WI38 (cell line): ENCODE results near the gene KRT25.

Source experiments
- H3K4me3 ChIP-seq: 2 replicates; pipeline ENCODE4 v1.5.1; 2011; ENCODE audit warnings: low read depth, mild to moderate bottlenecking, control low read depth, low read length
- CTCF ChIP-seq: IDR thresholded peaks from 2 replicates; pipeline ENCODE4 v1.5.1; 2012; ENCODE audit warnings: low read depth, mild to moderate bottlenecking, control low read depth, low read length

KRT25 gene

GRCh38 chr17:40727447-40728231 lies 27.5 kb downstream of the KRT25 start:
- no peak overlapping the region for H3K4me3 ChIP-seq
- TF ChIP-seq CTCF = no peak

DNA sequence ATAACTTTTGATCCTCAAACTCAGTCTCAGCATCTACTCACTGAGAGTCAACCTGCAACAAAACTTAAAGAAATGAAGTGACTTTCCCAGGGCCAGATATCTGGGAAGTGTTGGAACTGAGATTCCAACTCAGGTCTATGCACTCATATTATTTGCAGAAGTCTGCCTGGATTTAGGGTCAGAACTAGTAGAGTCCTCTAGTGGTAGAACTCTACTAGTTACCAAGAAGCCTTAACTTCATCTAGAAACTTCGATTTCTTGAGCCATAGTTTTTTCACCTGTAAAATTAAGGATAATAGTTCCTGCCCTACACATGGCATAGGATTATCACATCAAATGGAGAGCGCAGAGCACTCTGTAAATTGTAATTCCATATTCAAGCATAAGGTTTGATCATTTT lies 28.2 kb downstream of the KRT25 start:
- no peak overlapping the region for H3K4me3 ChIP-seq
- TF ChIP-seq CTCF = peak; percentile 17; the same call in 1 of the 2 replicates

DNA sequence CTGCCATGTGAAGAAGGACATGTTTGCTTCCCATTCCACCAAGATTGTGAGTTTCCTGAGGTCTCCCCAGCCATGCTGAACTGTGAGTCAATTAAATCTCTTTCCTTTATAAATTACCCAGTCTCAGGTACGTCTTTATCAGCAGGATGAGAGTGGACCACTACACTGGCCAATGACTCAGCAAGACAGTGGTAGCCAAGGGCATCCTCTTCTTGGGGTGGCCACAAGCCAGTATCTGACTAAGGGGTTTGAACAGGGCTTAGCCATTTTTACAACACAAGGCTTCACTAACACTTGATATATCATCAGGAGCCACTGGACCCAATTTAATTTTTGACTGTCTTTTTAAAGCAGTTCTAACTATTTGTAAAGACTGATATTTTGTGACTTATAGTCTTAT lies 30.5 kb downstream of the KRT25 start:
- no peak for TF ChIP-seq CTCF
- H3K4me3 ChIP-seq = no peak overlapping the region

DNA sequence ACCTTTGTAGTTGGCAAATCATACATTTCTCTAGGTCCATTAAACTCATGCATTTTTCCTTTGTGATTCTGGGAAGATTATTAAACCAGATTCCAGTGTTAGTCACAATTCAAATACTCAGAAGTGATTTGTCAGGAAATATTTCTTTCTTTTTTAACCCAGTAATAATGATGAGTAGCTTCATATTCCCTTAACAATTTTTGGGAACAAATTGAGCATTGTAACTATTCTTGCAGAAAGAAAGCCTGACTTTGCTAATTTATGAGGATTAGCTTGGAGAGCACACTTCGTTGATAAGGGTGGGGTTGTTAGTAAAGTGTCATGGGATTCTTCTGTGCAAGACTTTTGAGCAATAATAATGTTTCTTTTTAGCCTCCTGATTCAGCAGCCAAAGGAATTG lies 32.9 kb downstream of the KRT25 start:
- no peak for TF ChIP-seq CTCF
- no peak overlapping the region for H3K4me3 ChIP-seq

DNA sequence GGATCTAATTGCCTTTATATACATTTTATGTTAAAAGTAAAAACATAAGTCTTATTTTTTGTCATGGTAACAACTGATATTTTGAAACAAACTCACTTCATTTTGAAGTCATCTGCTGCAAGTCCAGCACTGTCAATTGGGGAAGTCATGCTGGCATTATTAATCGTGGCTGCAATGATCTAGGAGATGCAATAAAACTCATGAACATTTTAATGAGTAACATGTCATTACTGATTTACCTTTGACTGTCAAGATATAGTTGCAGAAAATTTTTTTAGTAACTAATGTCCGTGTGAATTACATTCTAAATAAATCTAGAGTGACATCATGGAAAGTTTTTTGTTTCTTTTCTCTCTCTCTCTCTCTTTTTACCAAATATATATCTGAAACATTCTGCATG lies 34.2 kb downstream of the KRT25 start:
- no peak for TF ChIP-seq CTCF
- H3K4me3 ChIP-seq = no peak overlapping the region

- TF ChIP-seq CTCF = no peak
- H3K4me3 ChIP-seq = no peak overlapping the region
Observed at GRCh38 chr17:40718930-40719329, 36.2 kb downstream of the KRT25 start.

DNA sequence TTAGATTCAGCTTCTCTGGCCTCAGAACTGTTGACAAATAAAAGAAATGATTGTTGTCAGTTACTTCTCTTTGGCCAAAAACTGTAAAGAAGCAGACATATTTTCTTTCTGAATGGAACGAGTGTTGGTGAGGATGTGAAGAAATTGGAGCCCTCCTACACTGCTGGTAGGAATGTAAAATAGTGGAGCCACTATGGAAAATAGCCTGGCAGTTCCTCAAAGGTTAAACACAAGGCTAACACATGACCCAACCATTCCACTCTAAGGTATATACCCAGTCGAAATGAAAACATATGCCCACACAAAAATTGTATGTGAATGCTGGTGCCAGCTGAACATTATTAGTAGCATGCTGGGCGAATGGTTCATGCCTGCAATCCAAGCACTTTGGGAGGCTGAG lies 37.4 kb downstream of the KRT25 start:
- no peak for TF ChIP-seq CTCF
- H3K4me3 ChIP-seq = no peak overlapping the region
